ENCODE results near the gene FCRL6.

The FCRL6 gene

DNA sequence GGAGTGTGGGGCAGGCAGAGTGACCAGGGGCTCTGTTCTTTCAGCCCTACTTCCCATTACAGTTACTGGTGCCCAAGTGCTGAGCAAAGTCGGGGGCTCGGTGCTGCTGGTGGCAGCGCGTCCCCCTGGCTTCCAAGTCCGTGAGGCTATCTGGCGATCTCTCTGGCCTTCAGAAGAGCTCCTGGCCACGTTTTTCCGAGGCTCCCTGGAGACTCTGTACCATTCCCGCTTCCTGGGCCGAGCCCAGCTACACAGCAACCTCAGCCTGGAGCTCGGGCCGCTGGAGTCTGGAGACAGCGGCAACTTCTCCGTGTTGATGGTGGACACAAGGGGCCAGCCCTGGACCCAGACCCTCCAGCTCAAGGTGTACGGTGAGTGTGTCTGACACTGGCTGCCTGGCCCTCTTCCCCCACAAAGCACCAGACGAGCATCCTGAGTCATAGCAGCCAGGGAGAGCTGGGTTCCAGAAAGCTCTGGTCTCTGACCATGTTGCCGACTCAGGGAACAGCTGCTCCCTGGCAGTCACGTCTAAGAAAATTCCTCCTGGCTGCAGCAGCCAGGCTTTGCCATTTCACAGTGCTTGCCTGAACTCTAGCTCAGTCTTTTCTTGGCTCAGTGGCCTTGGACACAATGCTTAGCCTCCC lies 27.8 kb downstream of the FCRL6 start:
- ChIA-PET POLR2A (no interaction called here), CTCF (interaction anchor here (0.5 to 4.1 kb wide), 13 partner anchors 8 to 1862 kb away, joined by 3 to 24 read pairs (median 3); no protein-coding TSS in a partner anchor)
- Histone ChIP-seq H3K9me3 (ENCODE audit: control insufficient read depth, insufficient read depth, low read depth, low read length) (no peaks in the 10 kb centered on the region), H3K4me1 (ENCODE audit: control insufficient read depth, insufficient read depth, low read length) (no peaks in the 10 kb centered on the region), H3K27ac (ENCODE audit: extremely low read depth, low read depth, low read length) (no peak overlapping the region), H3K36me3 (ENCODE audit: control insufficient read depth in 2 of 2, insufficient read depth in 1 of 2, low read length in 2 of 2) (no peaks in the 10 kb centered on the region), H3K4me3 (ENCODE audit: low read depth, low read length) (no peak overlapping the region)
- TF ChIP-seq, protein P1, sequence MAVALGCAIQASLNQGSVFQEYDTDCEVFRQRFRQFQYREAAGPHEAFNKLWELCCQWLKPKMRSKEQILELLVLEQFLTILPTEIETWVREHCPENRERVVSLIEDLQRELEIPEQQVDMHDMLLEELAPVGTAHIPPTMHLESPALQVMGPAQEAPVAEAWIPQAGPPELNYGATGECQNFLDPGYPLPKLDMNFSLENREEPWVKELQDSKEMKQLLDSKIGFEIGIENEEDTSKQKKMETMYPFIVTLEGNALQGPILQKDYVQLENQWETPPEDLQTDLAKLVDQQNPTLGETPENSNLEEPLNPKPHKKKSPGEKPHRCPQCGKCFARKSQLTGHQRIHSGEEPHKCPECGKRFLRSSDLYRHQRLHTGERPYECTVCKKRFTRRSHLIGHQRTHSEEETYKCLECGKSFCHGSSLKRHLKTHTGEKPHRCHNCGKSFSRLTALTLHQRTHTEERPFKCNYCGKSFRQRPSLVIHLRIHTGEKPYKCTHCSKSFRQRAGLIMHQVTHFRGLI (tag by site-specific recombination; IDR thresholded peaks at IDR 0.05) = no peak
- TF ChIP-seq MZF1 (tag by site-specific recombination; IDR thresholded peaks at IDR 0.05; ENCODE audit: borderline replicate concordance) (no peak), ZSCAN23 (tag by site-specific recombination; IDR thresholded peaks at IDR 0.05) (no peak), ZNF280D (tag by site-specific recombination; IDR thresholded peaks at IDR 0.05) (no peak), PRDM2 (tag by site-specific recombination; IDR thresholded peaks at IDR 0.05; ENCODE audit: borderline replicate concordance) (no peak), ZNF133 (tag by site-specific recombination; IDR thresholded peaks at IDR 0.05) (no peak), BCL11B (tag by site-specific recombination; IDR thresholded peaks at IDR 0.05; ENCODE audit: low read depth) (no peak), ZNF626 (tag by site-specific recombination; IDR thresholded peaks at IDR 0.05) (no peak), ZNF510 (tag by site-specific recombination; IDR thresholded peaks at IDR 0.05; ENCODE audit: insufficient replicate concordance) (no peak), ZNF157 (tag by site-specific recombination; IDR thresholded peaks at IDR 0.05) (no peak), ZNF138 (tag by site-specific recombination; IDR thresholded peaks at IDR 0.05; ENCODE audit: borderline replicate concordance) (no peak), ZNF639 (tag by site-specific recombination; IDR thresholded peaks at IDR 0.05) (no peak), ZNF792 (tag by site-specific recombination; IDR thresholded peaks at IDR 0.05) (no peak), HOXD13 (CRISPR knock-in tag; IDR thresholded peaks at IDR 0.05; ENCODE audit: borderline replicate concordance) (no peak), ZNF37A (tag by site-specific recombination; IDR thresholded peaks at IDR 0.05) (no peak), SCRT1 (tag by site-specific recombination; IDR thresholded peaks at IDR 0.05; ENCODE audit: borderline replicate concordance) (no peak), SP3 (tag by site-specific recombination; IDR thresholded peaks at IDR 0.05) (no peak), ZNF777 (tag by site-specific recombination; IDR thresholded peaks at IDR 0.05; ENCODE audit: borderline replicate concordance) (no peak)
- TF ChIP-seq, protein P2, sequence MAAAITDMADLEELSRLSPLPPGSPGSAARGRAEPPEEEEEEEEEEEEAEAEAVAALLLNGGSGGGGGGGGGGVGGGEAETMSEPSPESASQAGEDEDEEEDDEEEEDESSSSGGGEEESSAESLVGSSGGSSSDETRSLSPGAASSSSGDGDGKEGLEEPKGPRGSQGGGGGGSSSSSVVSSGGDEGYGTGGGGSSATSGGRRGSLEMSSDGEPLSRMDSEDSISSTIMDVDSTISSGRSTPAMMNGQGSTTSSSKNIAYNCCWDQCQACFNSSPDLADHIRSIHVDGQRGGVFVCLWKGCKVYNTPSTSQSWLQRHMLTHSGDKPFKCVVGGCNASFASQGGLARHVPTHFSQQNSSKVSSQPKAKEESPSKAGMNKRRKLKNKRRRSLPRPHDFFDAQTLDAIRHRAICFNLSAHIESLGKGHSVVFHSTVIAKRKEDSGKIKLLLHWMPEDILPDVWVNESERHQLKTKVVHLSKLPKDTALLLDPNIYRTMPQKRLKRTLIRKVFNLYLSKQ (tag by site-specific recombination; IDR thresholded peaks at IDR 0.05; ENCODE audit: borderline replicate concordance) = no peak
- TF ChIP-seq, protein P3, sequence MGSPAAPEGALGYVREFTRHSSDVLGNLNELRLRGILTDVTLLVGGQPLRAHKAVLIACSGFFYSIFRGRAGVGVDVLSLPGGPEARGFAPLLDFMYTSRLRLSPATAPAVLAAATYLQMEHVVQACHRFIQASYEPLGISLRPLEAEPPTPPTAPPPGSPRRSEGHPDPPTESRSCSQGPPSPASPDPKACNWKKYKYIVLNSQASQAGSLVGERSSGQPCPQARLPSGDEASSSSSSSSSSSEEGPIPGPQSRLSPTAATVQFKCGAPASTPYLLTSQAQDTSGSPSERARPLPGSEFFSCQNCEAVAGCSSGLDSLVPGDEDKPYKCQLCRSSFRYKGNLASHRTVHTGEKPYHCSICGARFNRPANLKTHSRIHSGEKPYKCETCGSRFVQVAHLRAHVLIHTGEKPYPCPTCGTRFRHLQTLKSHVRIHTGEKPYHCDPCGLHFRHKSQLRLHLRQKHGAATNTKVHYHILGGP (tag by site-specific recombination; IDR thresholded peaks at IDR 0.05) = no peak

All from HEK293 (cell line).